Measurements from ENCODE around the gene RFTN2.
A peak's percentile ranks its signal among the peaks of the same experiment; 100 is the strongest.
"Not testable (repeated sequence)": the region's sequence is repeated elsewhere in the genome, so short reads cannot be mapped to it uniquely, and the experiment has no call there.

Gene RFTN2

DNA sequence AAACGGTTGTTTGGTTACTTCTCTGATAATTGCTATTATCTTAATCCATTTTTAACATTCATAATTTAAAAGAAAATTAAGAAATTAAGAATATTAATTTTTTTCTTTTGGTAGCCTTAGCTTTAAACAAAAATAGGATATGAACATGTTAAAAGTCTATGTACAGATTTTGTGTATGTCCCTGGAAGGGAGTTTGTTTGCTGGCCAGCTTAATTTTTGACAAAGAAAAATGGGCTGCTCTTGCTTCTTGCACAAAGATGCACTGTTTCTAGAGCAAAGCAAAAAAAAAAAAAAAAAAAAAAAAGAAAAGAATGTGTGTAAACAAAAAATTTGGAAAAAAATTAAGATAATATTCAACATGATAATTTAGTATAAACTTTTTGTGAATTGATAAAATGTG, 1.3 kb downstream of the RFTN2 start:
- no peak for DNase-seq (ENCODE audit: low spot score)

GRCh38 chr2:197673606-197674005, 1.8 kb downstream of the RFTN2 start:
- no peak for DNase-seq (ENCODE audit: low spot score)

- DNase-seq (ENCODE audit: low spot score) = no peak
Measured at GRCh38 chr2:197673106-197673505, 2.3 kb downstream of the RFTN2 start.

- no peak for DNase-seq (ENCODE audit: low spot score)
Measured at GRCh38 chr2:197672371-197672893, 3.0 kb downstream of the RFTN2 start.

DNA sequence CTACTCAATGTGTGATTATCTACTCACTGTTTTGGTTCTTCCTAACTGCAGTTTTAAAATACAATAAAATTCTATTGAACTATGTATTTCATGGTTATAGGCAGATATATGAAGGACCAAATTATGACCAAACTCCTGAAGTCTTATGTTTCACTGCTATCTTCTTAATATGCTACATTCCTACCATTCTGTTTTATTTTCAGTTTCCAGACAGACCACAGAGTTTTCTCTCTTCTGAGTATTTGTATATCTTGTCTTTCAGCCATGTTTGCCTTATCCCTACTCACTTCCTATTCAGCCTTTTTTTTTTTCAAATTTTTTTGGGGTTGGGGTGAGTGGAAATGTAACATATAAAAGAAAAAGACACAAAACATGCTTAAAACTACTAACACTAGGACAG, 6.3 kb downstream of the RFTN2 start:
- DNase-seq (ENCODE audit: low spot score) = no peak

- DNase-seq (ENCODE audit: low spot score) = no peak
Measured at GRCh38 chr2:197668296-197668695, 7.1 kb downstream of the RFTN2 start.

DNA sequence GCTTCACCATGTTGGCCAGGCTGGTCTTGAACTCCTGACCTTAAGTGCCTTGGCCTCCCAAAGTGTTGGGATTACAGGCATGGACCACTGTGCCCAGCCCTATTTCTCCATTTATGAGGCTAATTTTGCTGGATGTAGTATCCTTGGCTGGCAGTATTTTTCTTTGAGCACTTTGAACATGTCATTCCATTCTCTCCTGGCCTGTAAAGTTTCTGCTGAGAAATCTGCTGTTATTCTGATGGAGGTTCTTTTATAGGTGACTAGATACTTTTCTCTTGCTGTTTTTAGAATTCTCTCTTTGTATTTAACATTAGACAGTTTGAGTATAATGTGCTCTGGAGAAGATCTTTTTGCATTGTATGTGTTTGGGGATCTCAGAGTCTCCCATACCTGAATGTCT, 9.1 kb downstream of the RFTN2 start:
- no peak for DNase-seq (ENCODE audit: low spot score)

DNA sequence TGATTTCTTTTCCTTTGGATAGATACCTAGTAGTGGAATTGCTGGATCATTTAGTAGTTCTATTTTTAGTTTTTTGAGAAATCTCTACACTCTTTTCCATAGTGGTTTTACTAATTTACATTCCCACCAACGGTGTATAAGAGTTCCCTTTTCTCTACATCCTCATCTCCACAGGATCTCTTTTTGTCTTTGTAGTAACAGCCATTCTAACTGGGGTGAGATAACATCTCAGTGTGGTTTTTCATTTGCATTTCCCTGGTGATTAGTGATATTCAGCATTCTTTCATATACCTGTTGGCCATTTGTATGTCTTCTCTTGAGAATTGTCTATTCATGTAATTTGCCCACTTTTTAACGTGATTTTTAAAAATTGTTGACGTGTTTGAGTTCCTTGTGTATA, 13.8 kb downstream of the RFTN2 start:
- no peak for DNase-seq (ENCODE audit: low spot score)

DNA sequence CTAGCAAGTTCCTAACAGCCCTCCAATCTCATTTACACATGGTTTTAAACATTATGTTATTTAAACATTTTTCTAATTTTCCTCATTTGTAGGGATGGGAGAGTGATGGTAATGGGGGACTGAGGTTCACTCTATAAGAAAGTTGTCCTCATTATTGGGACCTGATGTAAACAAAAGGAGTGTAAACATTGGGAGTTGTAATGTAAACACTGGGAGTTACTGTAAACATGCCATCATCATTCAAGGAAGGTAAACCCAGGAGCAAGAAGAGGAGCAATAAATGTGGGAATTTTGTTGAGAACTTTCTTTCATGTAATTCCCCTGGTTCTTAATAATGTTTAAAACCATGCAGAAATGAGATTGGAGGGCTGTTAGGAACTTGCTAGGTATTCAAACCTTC, 17.8 kb downstream of the RFTN2 start:
- no peak for DNase-seq (ENCODE audit: low spot score)

DNA sequence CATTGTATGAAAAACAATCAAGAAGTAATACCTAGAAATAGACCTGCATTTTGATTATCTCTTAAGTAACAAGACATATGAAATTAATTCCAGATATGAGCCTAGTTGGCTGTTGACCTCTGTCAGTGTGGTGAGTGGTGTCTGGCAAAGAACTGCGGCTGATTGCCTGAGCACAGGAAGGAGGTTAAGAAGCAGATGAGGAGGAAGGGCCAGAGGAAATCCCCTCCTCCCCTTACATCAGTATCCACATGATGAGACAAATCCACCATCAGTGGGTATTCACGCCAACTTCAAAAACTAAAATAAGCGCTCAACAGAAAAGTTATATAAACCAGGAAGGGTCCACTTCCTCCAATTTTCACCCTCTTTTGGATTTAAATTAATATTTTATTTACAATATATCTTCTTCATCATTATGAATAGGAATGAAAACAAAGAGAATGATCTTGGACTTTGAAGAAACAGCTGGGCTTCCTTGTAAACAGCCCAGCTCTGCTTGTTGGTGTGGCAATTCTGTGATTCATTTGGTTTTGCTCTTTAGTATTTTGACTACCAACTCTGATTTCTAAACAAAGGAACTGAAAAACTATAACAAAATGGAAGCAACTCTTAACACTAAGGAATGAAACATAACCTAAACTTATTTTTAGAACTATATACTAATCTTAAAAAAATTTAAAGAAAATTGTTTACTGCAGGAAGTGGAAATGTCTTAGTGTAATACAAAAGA, 27.3 kb downstream of the RFTN2 start:
- no peak for DNase-seq (ENCODE audit: low spot score)

- no peak for DNase-seq (ENCODE audit: low spot score)
Measured at GRCh38 chr2:197641666-197642065, 33.7 kb downstream of the RFTN2 start.

DNA sequence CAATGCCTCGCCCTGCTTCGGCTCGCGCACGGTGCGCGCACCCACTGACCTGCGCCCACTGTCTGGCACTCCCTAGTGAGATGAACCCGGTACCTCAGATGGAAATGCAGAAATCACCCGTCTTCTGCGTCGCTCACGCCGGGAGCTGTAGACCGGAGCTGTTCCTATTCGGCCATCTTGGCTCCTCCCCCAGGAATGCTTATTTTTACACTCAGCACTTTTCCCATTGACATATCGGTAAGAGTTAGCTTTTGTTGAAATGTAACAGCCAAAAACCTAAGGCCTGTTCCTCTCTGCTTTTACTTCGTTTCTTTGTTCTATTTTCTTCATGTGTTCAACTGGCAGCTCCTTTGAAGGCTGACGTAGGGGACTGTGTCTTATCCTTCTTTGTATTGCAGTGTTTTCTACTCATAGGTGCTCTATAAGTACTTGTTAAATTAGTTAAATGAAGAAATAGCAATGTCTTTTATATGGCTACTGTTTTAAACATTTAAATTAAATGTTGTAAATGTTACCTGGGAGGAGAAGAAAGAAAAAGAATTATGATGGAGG, 34.7 kb downstream of the RFTN2 start:
- not testable (repeated sequence) for DNase-seq (ENCODE audit: low spot score)

GRCh38 chr2:197633109-197633657, 42.2 kb downstream of the RFTN2 start:
- no peak for DNase-seq (ENCODE audit: low spot score)

- no peak for DNase-seq (ENCODE audit: low spot score)
Measured at GRCh38 chr2:197628043-197628500, 47.3 kb downstream of the RFTN2 start.

DNA sequence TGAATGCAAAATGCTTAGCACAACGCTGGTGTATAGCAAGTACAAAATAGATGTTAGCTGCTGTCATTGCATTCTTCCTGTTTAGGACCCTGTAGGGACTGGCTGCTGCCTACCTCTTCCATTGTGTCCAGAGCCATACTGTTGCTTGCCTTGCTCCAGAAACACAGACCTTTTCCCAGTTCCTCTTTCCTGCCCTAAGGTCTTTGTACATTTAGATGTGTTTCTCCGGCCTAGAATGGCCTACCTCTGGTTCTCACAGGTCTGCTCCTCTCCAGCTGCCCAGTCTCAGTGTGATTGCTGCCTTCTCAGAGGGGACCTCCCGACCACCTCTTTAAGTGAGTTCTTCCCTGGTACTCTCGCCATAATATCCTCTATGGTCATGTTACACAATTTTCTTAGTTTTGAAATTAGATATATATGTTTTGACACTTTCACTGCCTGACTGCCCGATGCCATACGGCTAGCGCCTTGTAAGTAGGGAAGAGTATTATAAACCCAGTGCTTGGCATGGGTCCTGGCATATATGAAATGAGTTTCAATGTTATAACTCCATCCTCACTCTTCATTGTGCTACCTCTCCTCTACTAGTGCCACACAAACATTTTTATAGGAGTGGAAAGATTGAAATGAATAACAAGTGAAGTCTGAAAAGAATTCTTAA, 48.3 kb downstream of the RFTN2 start:
- no peak for DNase-seq (ENCODE audit: low spot score)

DNA sequence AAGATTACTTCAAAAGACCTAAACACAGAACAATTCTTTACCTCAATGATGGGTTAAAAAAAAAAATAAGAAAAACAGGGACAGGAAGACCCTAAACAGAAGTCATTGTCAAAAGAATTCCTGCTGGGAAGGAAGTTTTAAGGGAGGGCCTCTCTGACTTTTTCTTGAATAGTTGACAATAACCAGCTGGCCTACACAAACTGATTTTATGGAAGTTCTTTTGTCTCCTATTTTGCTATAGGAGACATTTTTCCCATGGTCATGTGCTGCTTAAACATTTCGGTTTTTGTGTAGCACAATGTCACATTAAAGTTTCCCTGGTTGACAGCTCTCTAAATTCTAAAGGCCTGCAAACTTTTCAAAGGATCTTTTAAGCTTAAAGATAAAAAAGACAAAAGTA, 55.3 kb downstream of the RFTN2 start:
- DNase-seq (ENCODE audit: low spot score) = no peak

- no peak for DNase-seq (ENCODE audit: low spot score)
Measured at GRCh38 chr2:197615016-197615652, 60.3 kb downstream of the RFTN2 start.

- no peak for DNase-seq (ENCODE audit: low spot score)
Measured at GRCh38 chr2:197614532-197614931, 60.9 kb downstream of the RFTN2 start.

DNA sequence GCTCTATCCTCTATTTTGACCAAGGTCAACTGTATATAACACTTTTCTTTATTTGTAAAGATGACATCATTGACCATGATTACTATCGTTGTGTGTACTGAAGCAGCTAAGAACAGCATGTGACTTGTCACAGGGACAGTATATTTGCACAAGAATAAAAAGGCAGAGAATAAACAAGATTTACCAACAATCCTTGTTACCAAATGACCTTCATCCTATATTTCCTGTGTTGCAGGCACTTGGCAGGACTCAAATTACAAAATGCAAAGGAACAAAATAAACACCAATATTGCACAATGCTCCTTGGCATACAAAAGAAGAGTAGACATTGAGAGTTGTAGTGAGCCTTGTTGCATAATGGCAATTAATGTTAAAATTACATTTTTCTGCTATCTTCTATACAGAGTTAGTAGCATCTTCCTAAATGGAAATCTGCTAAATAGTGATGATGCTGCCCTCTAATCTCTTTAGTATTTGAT, 61.8 kb downstream of the RFTN2 start:
- DNase-seq (ENCODE audit: low spot score) = no peak

DNA sequence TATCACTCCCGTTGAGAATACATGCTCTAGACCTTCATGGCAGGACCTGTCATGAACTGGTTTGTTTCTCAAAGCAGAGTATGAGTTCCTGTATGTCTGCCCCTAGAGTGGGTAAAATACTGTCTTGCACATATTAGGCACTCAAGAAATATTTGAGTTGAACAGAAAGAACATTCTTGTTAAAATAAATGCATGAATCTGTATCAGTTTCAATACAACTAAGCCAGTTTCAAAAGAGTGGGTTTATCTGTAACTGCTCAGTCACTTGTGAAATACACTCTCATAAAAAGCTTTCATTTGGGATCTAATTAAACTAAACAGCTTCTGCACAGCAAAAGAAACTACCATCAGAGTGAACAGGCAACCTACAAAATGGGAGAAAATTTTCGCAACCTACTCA, 69.2 kb downstream of the RFTN2 start:
- DNase-seq (ENCODE audit: low spot score) = peak; percentile 48

- DNase-seq (ENCODE audit: low spot score) = peak; percentile 10
Measured at GRCh38 chr2:197604117-197604860, 71.1 kb downstream of the RFTN2 start.

GRCh38 chr2:197601726-197602125, 73.7 kb downstream of the RFTN2 start:
- DNase-seq (ENCODE audit: low spot score) = no peak

All from activated CD4-positive, alpha-beta T cell treated with anti-CD3 and anti-CD28 coated beads, Interleukin-2, Interleukin-4, amounts not matched to agents 100 ng/mL and 50 ng/mL, durations not matched to agents 16 hours and 8 hours (primary cell).